ENCODE results near the gene PHF14. TPM values are rescaled to one million over a fixed set of nuclear protein-coding genes. Genes with fewer than 3 reads are reported as not detected.
"Not testable (repeated sequence)": the region's sequence is repeated elsewhere in the genome, so short reads cannot be mapped to it uniquely, and the experiment has no call there.

The PHF14 gene
- polyA plus RNA-seq, 1 donor from 2014 or later: 139 TPM

DNA sequence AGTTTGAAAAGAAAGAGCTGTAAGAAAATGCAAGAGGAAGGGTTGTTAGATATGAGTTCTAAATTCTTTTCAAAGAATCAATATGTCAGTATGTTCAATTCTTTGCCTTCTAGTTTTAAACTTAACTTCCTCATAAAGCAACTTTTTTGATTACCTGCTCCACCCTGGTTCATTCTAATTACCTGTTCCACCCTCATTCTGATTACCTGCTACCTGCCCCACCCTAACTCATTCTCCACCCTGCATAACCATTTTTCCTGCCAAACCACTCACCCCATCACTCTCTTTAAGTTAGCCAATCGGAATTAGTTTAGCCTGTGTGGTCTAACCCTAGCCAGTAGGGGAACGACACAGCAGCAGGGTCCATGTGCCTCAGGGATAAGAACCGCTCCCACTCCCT is 45.5 kb upstream of the PHF14 start:
- H3K79me2 ChIP-seq (replicated peaks; ENCODE audit: insufficient read depth, low read length); H3F3A ChIP-seq (ENCODE audit: insufficient read depth, low read length, poor library complexity, severe bottlenecking); H4K20me1 ChIP-seq (ENCODE audit: insufficient read depth); H3K27ac ChIP-seq (ENCODE audit: low read length); H3K36me3 ChIP-seq (ENCODE audit: insufficient read depth, low read length); H3K9me3 ChIP-seq (ENCODE audit: low read length); H3K4me3 ChIP-seq (ENCODE audit: low read length); H3K9ac ChIP-seq (ENCODE audit: low read length); H3K4me2 ChIP-seq (ENCODE audit: low read length); H3K9me2 ChIP-seq (ENCODE audit: insufficient read depth, low read length); H3K27me3 ChIP-seq (ENCODE audit: insufficient read depth, low read depth, low read length); H2AFZ ChIP-seq (ENCODE audit: low read depth, low read length): not testable (repeated sequence)

- TF ChIP-seq EZH2 (IDR thresholded peaks at IDR 0.05; ENCODE audit: borderline replicate concordance, insufficient read depth, low read length, poor library complexity, severe bottlenecking): no peak
- TF ChIP-seq EP300 (conservative IDR thresholded peaks at IDR 0.05; ENCODE audit: poor library complexity, severe bottlenecking): no peak
- no peak for TF ChIP-seq RAD21 (conservative IDR thresholded peaks at IDR 0.05)
- Histone ChIP-seq H3K9me2 (ENCODE audit: insufficient read depth, low read length) (no peaks in the 10 kb centered on the region), H3K9me3 (ENCODE audit: low read length) (no peaks in the 10 kb centered on the region), H3K36me3 (ENCODE audit: insufficient read depth, low read length) (peaks cover 1% of the 10 kb centered on the region), H3K4me2 (ENCODE audit: low read length) (no peak overlapping the region), H3K79me2 (replicated peaks; ENCODE audit: insufficient read depth, low read length) (no peaks in the 10 kb centered on the region), H3F3A (ENCODE audit: insufficient read depth, low read length, poor library complexity, severe bottlenecking) (no peaks in the 10 kb centered on the region), H3K4me3 (ENCODE audit: low read length) (no peak overlapping the region), H4K20me1 (ENCODE audit: insufficient read depth) (no peaks in the 10 kb centered on the region), H3K9ac (ENCODE audit: low read length) (no peak overlapping the region), H3K27me3 (ENCODE audit: insufficient read depth, low read depth, low read length) (no peaks in the 10 kb centered on the region), H2AFZ (ENCODE audit: low read depth, low read length) (no peak overlapping the region), H3K27ac (ENCODE audit: low read length) (no peak overlapping the region)
Observed at GRCh38 chr7:10930551-10930950, 43.1 kb upstream of the PHF14 start.

- Histone ChIP-seq H4K20me1 (ENCODE audit: insufficient read depth) (no peaks in the 10 kb centered on the region), H3K36me3 (ENCODE audit: insufficient read depth, low read length) (peaks cover 7% of the 10 kb centered on the region), H3K9me2 (ENCODE audit: insufficient read depth, low read length) (no peaks in the 10 kb centered on the region), H3K9ac (ENCODE audit: low read length) (no peak overlapping the region), H2AFZ (ENCODE audit: low read depth, low read length) (no peak overlapping the region), H3K4me2 (ENCODE audit: low read length) (no peak overlapping the region), H3K79me2 (replicated peaks; ENCODE audit: insufficient read depth, low read length) (no peaks in the 10 kb centered on the region), H3K4me3 (ENCODE audit: low read length) (no peak overlapping the region), H3K27ac (ENCODE audit: low read length) (no peak overlapping the region), H3F3A (ENCODE audit: insufficient read depth, low read length, poor library complexity, severe bottlenecking) (no peaks in the 10 kb centered on the region), H3K9me3 (ENCODE audit: low read length) (no peaks in the 10 kb centered on the region), H3K27me3 (ENCODE audit: insufficient read depth, low read depth, low read length) (no peaks in the 10 kb centered on the region)
- TF ChIP-seq, protein P1, sequence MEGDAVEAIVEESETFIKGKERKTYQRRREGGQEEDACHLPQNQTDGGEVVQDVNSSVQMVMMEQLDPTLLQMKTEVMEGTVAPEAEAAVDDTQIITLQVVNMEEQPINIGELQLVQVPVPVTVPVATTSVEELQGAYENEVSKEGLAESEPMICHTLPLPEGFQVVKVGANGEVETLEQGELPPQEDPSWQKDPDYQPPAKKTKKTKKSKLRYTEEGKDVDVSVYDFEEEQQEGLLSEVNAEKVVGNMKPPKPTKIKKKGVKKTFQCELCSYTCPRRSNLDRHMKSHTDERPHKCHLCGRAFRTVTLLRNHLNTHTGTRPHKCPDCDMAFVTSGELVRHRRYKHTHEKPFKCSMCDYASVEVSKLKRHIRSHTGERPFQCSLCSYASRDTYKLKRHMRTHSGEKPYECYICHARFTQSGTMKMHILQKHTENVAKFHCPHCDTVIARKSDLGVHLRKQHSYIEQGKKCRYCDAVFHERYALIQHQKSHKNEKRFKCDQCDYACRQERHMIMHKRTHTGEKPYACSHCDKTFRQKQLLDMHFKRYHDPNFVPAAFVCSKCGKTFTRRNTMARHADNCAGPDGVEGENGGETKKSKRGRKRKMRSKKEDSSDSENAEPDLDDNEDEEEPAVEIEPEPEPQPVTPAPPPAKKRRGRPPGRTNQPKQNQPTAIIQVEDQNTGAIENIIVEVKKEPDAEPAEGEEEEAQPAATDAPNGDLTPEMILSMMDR (IDR thresholded peaks at IDR 0.05; ENCODE audit: poor library complexity, severe bottlenecking): no peak
- TF ChIP-seq EZH2 (IDR thresholded peaks at IDR 0.05; ENCODE audit: borderline replicate concordance, insufficient read depth, low read length, poor library complexity, severe bottlenecking): no peak
- TF ChIP-seq POLR2AphosphoS5 (IDR thresholded peaks at IDR 0.05): no peak
- no peak for TF ChIP-seq EP300 (conservative IDR thresholded peaks at IDR 0.05; ENCODE audit: poor library complexity, severe bottlenecking)
- no peak for TF ChIP-seq TAF1 (IDR thresholded peaks at IDR 0.05; ENCODE audit: low read depth)
- TF ChIP-seq SMC3 (conservative IDR thresholded peaks at IDR 0.05; ENCODE audit: poor library complexity): no peak
- TF ChIP-seq MXI1 (conservative IDR thresholded peaks at IDR 0.05; ENCODE audit: poor library complexity, severe bottlenecking): no peak
- TF ChIP-seq RAD21 (conservative IDR thresholded peaks at IDR 0.05): no peak
- TF ChIP-seq, protein P2, sequence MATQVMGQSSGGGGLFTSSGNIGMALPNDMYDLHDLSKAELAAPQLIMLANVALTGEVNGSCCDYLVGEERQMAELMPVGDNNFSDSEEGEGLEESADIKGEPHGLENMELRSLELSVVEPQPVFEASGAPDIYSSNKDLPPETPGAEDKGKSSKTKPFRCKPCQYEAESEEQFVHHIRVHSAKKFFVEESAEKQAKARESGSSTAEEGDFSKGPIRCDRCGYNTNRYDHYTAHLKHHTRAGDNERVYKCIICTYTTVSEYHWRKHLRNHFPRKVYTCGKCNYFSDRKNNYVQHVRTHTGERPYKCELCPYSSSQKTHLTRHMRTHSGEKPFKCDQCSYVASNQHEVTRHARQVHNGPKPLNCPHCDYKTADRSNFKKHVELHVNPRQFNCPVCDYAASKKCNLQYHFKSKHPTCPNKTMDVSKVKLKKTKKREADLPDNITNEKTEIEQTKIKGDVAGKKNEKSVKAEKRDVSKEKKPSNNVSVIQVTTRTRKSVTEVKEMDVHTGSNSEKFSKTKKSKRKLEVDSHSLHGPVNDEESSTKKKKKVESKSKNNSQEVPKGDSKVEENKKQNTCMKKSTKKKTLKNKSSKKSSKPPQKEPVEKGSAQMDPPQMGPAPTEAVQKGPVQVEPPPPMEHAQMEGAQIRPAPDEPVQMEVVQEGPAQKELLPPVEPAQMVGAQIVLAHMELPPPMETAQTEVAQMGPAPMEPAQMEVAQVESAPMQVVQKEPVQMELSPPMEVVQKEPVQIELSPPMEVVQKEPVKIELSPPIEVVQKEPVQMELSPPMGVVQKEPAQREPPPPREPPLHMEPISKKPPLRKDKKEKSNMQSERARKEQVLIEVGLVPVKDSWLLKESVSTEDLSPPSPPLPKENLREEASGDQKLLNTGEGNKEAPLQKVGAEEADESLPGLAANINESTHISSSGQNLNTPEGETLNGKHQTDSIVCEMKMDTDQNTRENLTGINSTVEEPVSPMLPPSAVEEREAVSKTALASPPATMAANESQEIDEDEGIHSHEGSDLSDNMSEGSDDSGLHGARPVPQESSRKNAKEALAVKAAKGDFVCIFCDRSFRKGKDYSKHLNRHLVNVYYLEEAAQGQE (IDR thresholded peaks at IDR 0.05; ENCODE audit: borderline replicate concordance): no peak
Observed at GRCh38 chr7:10931161-10931560, 42.5 kb upstream of the PHF14 start.
